KOPT-K1 (cell line): ENCODE measurements around the gene FXR1.

ENCODE experiments used
- H3K27ac ChIP-seq: fragments of 200-600 bp; sonication (generic); 2 replicates; pipeline ENCODE4 v1.5.1; 2016; ENCODE audit warnings: antibody characterized with exemption, mild to moderate bottlenecking, low read depth, low read length; ENCODE audit not compliant: poor library complexity, severe bottlenecking
- H3K36me3 ChIP-seq: fragments of 200-600 bp; sonication (generic); 2 replicates; pipeline ENCODE4 v1.5.1; 2017; ENCODE audit warnings: antibody characterized with exemption, mild to moderate bottlenecking, low read length, moderate library complexity; ENCODE audit not compliant: insufficient read depth
- H3K9me3 ChIP-seq: fragments of 200-600 bp; sonication (generic); 2 replicates; pipeline ENCODE4 v1.5.1; 2017; ENCODE audit warnings: antibody characterized with exemption, low read length, mild to moderate bottlenecking; ENCODE audit not compliant: insufficient read depth, poor library complexity, severe bottlenecking

FXR1 gene

GRCh38 chr3:181009225-181009624 is 96.8 kb downstream of the FXR1 start:
- H3K36me3 ChIP-seq, result no peaks in the 10 kb centered on the region
- no peak overlapping the region for H3K27ac ChIP-seq
- no peaks in the 10 kb centered on the region for H3K9me3 ChIP-seq

- Histone ChIP-seq H3K36me3 (no peaks in the 10 kb centered on the region), H3K9me3 (no peaks in the 10 kb centered on the region), H3K27ac (no peak overlapping the region)
These were observed 105.2 kb downstream of the FXR1 start for GRCh38 chr3:181017690-181018089.

GRCh38 chr3:181025204-181025603 is 112.7 kb downstream of the FXR1 start:
- Histone ChIP-seq H3K36me3 (no peaks in the 10 kb centered on the region), H3K27ac (no peak overlapping the region), H3K9me3 (peaks cover 3% of the 10 kb centered on the region)

- H3K9me3 ChIP-seq, result no peaks in the 10 kb centered on the region
- no peak overlapping the region for H3K27ac ChIP-seq
- no peaks in the 10 kb centered on the region for H3K36me3 ChIP-seq
These were observed 118.5 kb downstream of the FXR1 start for GRCh38 chr3:181030948-181031347.
